IMR-90 (cell line): Measurements from ENCODE around the gene MAFB. TPM values are rescaled to one million over a fixed set of nuclear protein-coding genes. Genes with fewer than 3 reads are reported as not detected.

ENCODE experiments used
- ATAC-seq: fragments of 200-7000 bp; cut with Tn5 transposase; 2 replicates; pipeline ENCODE4 v1.9.1; 2020; ENCODE audit warnings: low read depth, mild to moderate bottlenecking, moderate library complexity
- BruUV-seq: library from RNA; stranded (reverse); fragments of 400-500 nt; replicated peaks from 2 replicates; lab custom pipeline; 2021; lab: Mats Ljungman, UMichigan
- CTCF ChIA-PET: fragments of 300-600 bp; formaldehyde crosslinking; extraction: SDS; loops from one replicate; lab custom pipeline; 2021; ENCODE audit warnings: antibody characterized with exemption; lab: Yijun Ruan, JAX
- POLR2A ChIA-PET: fragments of 300-600 bp; sonication (Branson Sonifier 250); formaldehyde crosslinking; loops from one replicate; lab custom pipeline; 2022; ENCODE audit warnings: antibody characterized with exemption; ENCODE audit not compliant: unreplicated experiment; lab: Charles Lee
- DNase-seq: peaks from one replicate; pipeline ENCODE4 v3.0.0; 2013
- H2AFZ ChIP-seq: replicated peaks from 2 replicates; pipeline ENCODE3; 2013; ENCODE audit warnings: low read length, mild to moderate bottlenecking; ENCODE audit not compliant: poor library complexity
- H2AK5ac ChIP-seq: 2 replicates; pipeline ENCODE4 v1.6.1; 2013; ENCODE audit warnings: low read depth, low read length, inconsistent platforms
- H2AK9ac ChIP-seq: replicated peaks from 2 replicates; pipeline ENCODE3; 2013; ENCODE audit warnings: mild to moderate bottlenecking, low read depth, low read length, moderate library complexity; ENCODE audit not compliant: poor library complexity
- H2BK120ac ChIP-seq: 2 replicates; pipeline ENCODE4 v1.6.1; 2013; ENCODE audit warnings: low read depth, low read length, inconsistent platforms
- H2BK15ac ChIP-seq: 3 replicates; pipeline ENCODE4 v1.6.1; 2013; ENCODE audit warnings: low read depth, low read length, inconsistent platforms
- H2BK20ac ChIP-seq: 2 replicates; pipeline ENCODE4 v1.6.1; 2013; ENCODE audit warnings: low read depth, mild to moderate bottlenecking, inconsistent platforms, low read length, moderate library complexity
- H2BK5ac ChIP-seq: 2 replicates; pipeline ENCODE4 v1.6.1; 2013; ENCODE audit warnings: mild to moderate bottlenecking, low read depth, low read length, inconsistent platforms; ENCODE audit not compliant: poor library complexity, severe bottlenecking
- H3K14ac ChIP-seq: replicated peaks from 2 replicates; pipeline ENCODE4 v1.6.1; 2013; ENCODE audit warnings: low read depth, low read length, inconsistent platforms
- H3K18ac ChIP-seq: 2 replicates; pipeline ENCODE4 v1.6.1; 2013; ENCODE audit warnings: low read depth, low read length, control low read depth
- H3K23ac ChIP-seq: 2 replicates; pipeline ENCODE4 v1.6.1; 2013; ENCODE audit warnings: low read depth, low read length, inconsistent platforms
- H3K27ac ChIP-seq: 2 replicates; pipeline ENCODE4 v1.5.1; 2013; ENCODE audit warnings: mild to moderate bottlenecking, control low read depth, low read length; ENCODE audit not compliant: insufficient read depth
- H3K27me3 ChIP-seq: 2 replicates; pipeline ENCODE4 v1.6.1; 2013; ENCODE audit warnings: low read length; ENCODE audit not compliant: control insufficient read depth, insufficient read depth
- H3K36me3 ChIP-seq: 2 replicates; pipeline ENCODE4 v1.6.1; 2013; ENCODE audit warnings: low read length, mixed read lengths; ENCODE audit not compliant: control insufficient read depth, insufficient read depth
- H3K4ac ChIP-seq: 2 replicates; pipeline ENCODE4 v1.6.1; 2013; ENCODE audit warnings: low read depth, low read length, inconsistent platforms
- H3K4me1 ChIP-seq: 2 replicates; pipeline ENCODE4 v1.6.1; 2013; ENCODE audit warnings: low read length, mixed read lengths; ENCODE audit not compliant: control insufficient read depth, insufficient read depth
- H3K4me2 ChIP-seq: 2 replicates; pipeline ENCODE4 v1.6.1; 2013; ENCODE audit warnings: low read depth, mild to moderate bottlenecking, control low read depth, low read length, moderate library complexity
- H3K4me3 ChIP-seq: 2 replicates; pipeline ENCODE4 v1.5.1; 2013; ENCODE audit warnings: low read depth, mild to moderate bottlenecking, control low read depth, low read length, moderate library complexity; ENCODE audit not compliant: insufficient read depth
- H3K56ac ChIP-seq: 2 replicates; pipeline ENCODE4 v1.6.1; 2013; ENCODE audit warnings: low read length, inconsistent platforms; ENCODE audit not compliant: insufficient read depth; ENCODE audit errors: extremely low read depth
- H3K79me1 ChIP-seq, 2 experiments: 2 replicates each; pipeline ENCODE4 v1.6.1; 2013; ENCODE audit warnings: low read length in 2 of 2, inconsistent platforms in 1 of 2, low read depth in 1 of 2
- H3K9ac ChIP-seq: 2 replicates; pipeline ENCODE4 v1.6.1; 2013; ENCODE audit warnings: low read depth, low read length, control low read depth
- H3K9me1 ChIP-seq: 2 replicates; pipeline ENCODE4 v1.6.1; 2013; ENCODE audit warnings: low read length, inconsistent platforms; ENCODE audit not compliant: insufficient read depth
- H3K9me3 ChIP-seq: 2 replicates; pipeline ENCODE4 v1.6.1; 2013; ENCODE audit warnings: low read length; ENCODE audit not compliant: control insufficient read depth, insufficient read depth
- H4K20me1 ChIP-seq: 2 replicates; pipeline ENCODE4 v1.6.1; 2013; ENCODE audit warnings: low read length, inconsistent platforms; ENCODE audit not compliant: insufficient read depth
- H4K5ac ChIP-seq: 2 replicates; pipeline ENCODE4 v1.6.1; 2013; ENCODE audit warnings: mild to moderate bottlenecking, low read depth, low read length, control low read depth
- H4K8ac ChIP-seq, 2 experiments: 2 replicates each; pipeline ENCODE4 v1.6.1; 2013; ENCODE audit warnings: low read depth in 2 of 2, low read length in 2 of 2, control low read depth in 1 of 2, inconsistent platforms in 1 of 2
- H4K91ac ChIP-seq: 2 replicates; pipeline ENCODE4 v1.6.1; 2013; ENCODE audit warnings: low read depth, low read length, inconsistent platforms; ENCODE audit not compliant: insufficient read depth
- BHLHE40 ChIP-seq: fragments of 150-350 bp; IDR thresholded peaks from 2 replicates; pipeline ENCODE4 v1.6.1; 2016; ENCODE audit warnings: mild to moderate bottlenecking, low read depth, low read length
- CEBPB ChIP-seq: IDR thresholded peaks from 2 replicates; pipeline ENCODE4 v1.6.1; 2012; ENCODE audit warnings: low read depth, low read length, improper control_type of control experiment
- CHD1 ChIP-seq: IDR thresholded peaks from 2 replicates; pipeline ENCODE4 v1.6.1; 2012; ENCODE audit warnings: low read depth, low read length, improper control_type of control experiment
- ELK1 ChIP-seq: fragments of 150-350 bp; IDR thresholded peaks from 2 replicates; pipeline ENCODE4 v1.6.1; 2016; ENCODE audit warnings: low read depth, mild to moderate bottlenecking, low read length, moderate library complexity, borderline replicate concordance
- FOS ChIP-seq: fragments of 150-350 bp; IDR thresholded peaks from 2 replicates; pipeline ENCODE4 v1.6.1; 2016; ENCODE audit warnings: low read depth, low read length
- MAFK ChIP-seq: IDR thresholded peaks from 2 replicates; pipeline ENCODE4 v1.6.1; 2012; ENCODE audit warnings: low read depth, low read length, improper control_type of control experiment
- MAZ ChIP-seq: IDR thresholded peaks from 2 replicates; pipeline ENCODE4 v1.6.1; 2012; ENCODE audit warnings: low read depth, mild to moderate bottlenecking, low read length, improper control_type of control experiment, moderate library complexity, borderline replicate concordance
- MXI1 ChIP-seq: IDR thresholded peaks from 2 replicates; pipeline ENCODE4 v1.6.1; 2012; ENCODE audit warnings: low read depth, mild to moderate bottlenecking, low read length, moderate library complexity, borderline replicate concordance
- NFE2L2 ChIP-seq: fragments of 150-350 bp; IDR thresholded peaks from 2 replicates; pipeline ENCODE4 v1.6.1; 2016; ENCODE audit warnings: low read depth, mild to moderate bottlenecking, low read length
- POLR2A ChIP-seq: IDR thresholded peaks from 2 replicates; pipeline ENCODE4 v1.6.1; 2012; ENCODE audit warnings: mild to moderate bottlenecking, low read depth, low read length
- RAD21 ChIP-seq: IDR thresholded peaks from 2 replicates; pipeline ENCODE4 v1.6.1; 2012; ENCODE audit warnings: low read length, improper control_type of control experiment
- RCOR1 ChIP-seq: IDR thresholded peaks from 2 replicates; pipeline ENCODE4 v1.6.1; 2012; ENCODE audit warnings: mild to moderate bottlenecking, low read length, improper control_type of control experiment; ENCODE audit not compliant: insufficient replicate concordance
- RFX5 ChIP-seq: IDR thresholded peaks from 2 replicates; pipeline ENCODE4 v1.8.0; 2012; ENCODE audit warnings: low read depth, mild to moderate bottlenecking, low read length, moderate library complexity
- SMC3 ChIP-seq: fragments of 150-350 bp; IDR thresholded peaks from 2 replicates; pipeline ENCODE4 v1.6.1; 2016; ENCODE audit warnings: low read depth, mild to moderate bottlenecking, antibody characterized with exemption, low read length, moderate library complexity
- WGBS, 2 experiments: methylation state at CpG; one replicate each; pipeline versions ENCODE4 v1.1.5 to v1.1.7; 2013; ENCODE audit warnings: missing lambda C conversion rate in 2 of 2; ENCODE audit not compliant: insufficient read length in 1 of 2; ENCODE audit errors: extremely low coverage in 2 of 2; 5-methylcytosine and 5-hydroxymethylcytosine counted together
- dilution Hi-C: fragments of 300-500 bp; cut with HindIII; formaldehyde crosslinking; loops from one replicate; pipeline ENCODE4 v1.14.3; 2018; ENCODE audit warnings: low sequenced_read_pairs; ENCODE audit not compliant: unreplicated experiment
- in situ Hi-C: fragments of 300-500 bp; cut with MboI; formaldehyde crosslinking; loops from 3 replicates; pipeline ENCODE4 v1.14.3; 2019; ENCODE audit warnings: low sequenced_read_pairs, inconsistent platforms, mixed read lengths
- intact Hi-C: fragments of 100-400 bp; cut with micrococcal nuclease; formaldehyde crosslinking; loops from 2 replicates; pipeline ENCODE4 v1.10.0; 2022
- polyA plus RNA-seq, 3 experiments: library from polyadenylated mRNA; depleted of rRNA; stranded (reverse); fragments of >200 nt; gene quantifications; 2 replicates each; pipeline ENCODE4 v1.2.3, GENCODE V29; 2012; ENCODE audit warnings: low replicate concordance in 1 of 3
- total RNA-seq: library from RNA; depleted of rRNA; stranded (reverse); fragments of >200 nt; gene quantifications from 2 replicates; pipeline ENCODE4 v1.2.3, GENCODE V29; 2012
- TF ChIP-seq, protein P1 (sequence below): conservative IDR thresholded peaks from 2 replicates; pipeline ENCODE4 v1.5.1; 2012; ENCODE audit warnings: mild to moderate bottlenecking, low read depth, low read length, improper control_type of control experiment
- TF ChIP-seq, protein P2 (sequence below): fragments of 150-350 bp; IDR thresholded peaks from 2 replicates; pipeline ENCODE4 v1.6.1; 2017; ENCODE audit warnings: mild to moderate bottlenecking, antibody characterized with exemption, low read length, low read depth

The MAFB gene
- total and polyA plus RNA-seq, 2 of the 4 experiments (the other 2 are of a cell fraction) = 0.07 TPM; not detected in 1

DNA sequence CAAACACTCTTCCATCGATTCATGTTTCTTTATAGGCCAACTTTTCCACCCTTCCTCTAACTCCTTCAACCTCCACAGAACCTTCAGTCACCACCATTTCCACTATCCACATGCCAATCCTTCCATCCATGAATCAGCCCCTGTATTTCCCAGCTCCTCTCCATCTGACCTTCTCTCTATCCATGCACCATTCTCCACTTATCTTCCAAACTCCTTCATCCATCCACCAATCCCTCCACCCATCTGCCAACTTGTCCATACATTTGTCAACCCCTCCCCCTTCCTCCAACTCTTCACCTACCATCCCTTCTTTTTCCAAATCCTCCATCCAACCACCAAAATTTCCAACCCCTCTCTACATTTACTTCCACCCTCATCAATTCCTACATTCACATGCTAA lies 49.9 kb downstream of the MAFB start:
- H3K18ac ChIP-seq = no peak overlapping the region
- intact Hi-C loops (no loop called here), dilution Hi-C loops (no loop called here), in situ Hi-C loops (no loop called here)
- H3K4me2 ChIP-seq = no peak overlapping the region
- H2BK120ac ChIP-seq = no peak overlapping the region
- no peak overlapping the region for H2AFZ ChIP-seq
- no peak overlapping the region for H3K4ac ChIP-seq
- no peak overlapping the region for H2BK20ac ChIP-seq
- H3K56ac ChIP-seq = no peak overlapping the region
- H4K20me1 ChIP-seq = no peaks in the 10 kb centered on the region
- H3K4me3 ChIP-seq = no peak overlapping the region
- H4K5ac ChIP-seq = no peak overlapping the region
- 10% methylated on average over 1 of the region's 1 CpG; no CpG with 5 or more reads in 1 of the 2 experiments for WGBS, 2 experiments
- no peaks in the 10 kb centered on the region for H3K9me3 ChIP-seq
- no TSS peak for BruUV-seq
- POLR2A ChIA-PET = no interaction called here
- no peak overlapping the region for H2AK9ac ChIP-seq
- no peak overlapping the region for H3K27ac ChIP-seq
- H3K23ac ChIP-seq = no peak overlapping the region
- H3K4me1 ChIP-seq = no peaks in the 10 kb centered on the region
- H3K9ac ChIP-seq = no peak overlapping the region
- no peak overlapping the region for H4K91ac ChIP-seq
- H3K9me1 ChIP-seq = no peaks in the 10 kb centered on the region
- TF ChIP-seq MAZ (no peak), ELK1 (no peak), SMC3 (no peak), BHLHE40 (no peak), CHD1 (no peak), NFE2L2 (no peak), RFX5 (no peak), MXI1 (no peak), RCOR1 (no peak), POLR2A (no peak), CEBPB (no peak), FOS (no peak), RAD21 (no peak), MAFK (no peak)
- TF ChIP-seq, protein P1, sequence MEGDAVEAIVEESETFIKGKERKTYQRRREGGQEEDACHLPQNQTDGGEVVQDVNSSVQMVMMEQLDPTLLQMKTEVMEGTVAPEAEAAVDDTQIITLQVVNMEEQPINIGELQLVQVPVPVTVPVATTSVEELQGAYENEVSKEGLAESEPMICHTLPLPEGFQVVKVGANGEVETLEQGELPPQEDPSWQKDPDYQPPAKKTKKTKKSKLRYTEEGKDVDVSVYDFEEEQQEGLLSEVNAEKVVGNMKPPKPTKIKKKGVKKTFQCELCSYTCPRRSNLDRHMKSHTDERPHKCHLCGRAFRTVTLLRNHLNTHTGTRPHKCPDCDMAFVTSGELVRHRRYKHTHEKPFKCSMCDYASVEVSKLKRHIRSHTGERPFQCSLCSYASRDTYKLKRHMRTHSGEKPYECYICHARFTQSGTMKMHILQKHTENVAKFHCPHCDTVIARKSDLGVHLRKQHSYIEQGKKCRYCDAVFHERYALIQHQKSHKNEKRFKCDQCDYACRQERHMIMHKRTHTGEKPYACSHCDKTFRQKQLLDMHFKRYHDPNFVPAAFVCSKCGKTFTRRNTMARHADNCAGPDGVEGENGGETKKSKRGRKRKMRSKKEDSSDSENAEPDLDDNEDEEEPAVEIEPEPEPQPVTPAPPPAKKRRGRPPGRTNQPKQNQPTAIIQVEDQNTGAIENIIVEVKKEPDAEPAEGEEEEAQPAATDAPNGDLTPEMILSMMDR = no peak
- TF ChIP-seq, protein P2, sequence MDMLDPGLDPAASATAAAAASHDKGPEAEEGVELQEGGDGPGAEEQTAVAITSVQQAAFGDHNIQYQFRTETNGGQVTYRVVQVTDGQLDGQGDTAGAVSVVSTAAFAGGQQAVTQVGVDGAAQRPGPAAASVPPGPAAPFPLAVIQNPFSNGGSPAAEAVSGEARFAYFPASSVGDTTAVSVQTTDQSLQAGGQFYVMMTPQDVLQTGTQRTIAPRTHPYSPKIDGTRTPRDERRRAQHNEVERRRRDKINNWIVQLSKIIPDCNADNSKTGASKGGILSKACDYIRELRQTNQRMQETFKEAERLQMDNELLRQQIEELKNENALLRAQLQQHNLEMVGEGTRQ = no peak
- no peaks in the 10 kb centered on the region for H3K36me3 ChIP-seq
- no peak overlapping the region for H3K14ac ChIP-seq
- no peak overlapping the region for H2AK5ac ChIP-seq
- no peak overlapping the region for H4K8ac ChIP-seq
- DNase-seq (no peak), ATAC-seq (no peak)
- no peak overlapping the region for H2BK5ac ChIP-seq
- H2BK15ac ChIP-seq = no peak overlapping the region
- no peaks in the 10 kb centered on the region for H3K79me1 ChIP-seq
- CTCF ChIA-PET = no interaction called here
- H3K27me3 ChIP-seq = no peaks in the 10 kb centered on the region; the same call in 1 of the 2 replicates
